K562 (cell line): Measurements from ENCODE around the gene CLCA1.

Source experiments
- CBX5 ChIP-seq: IDR thresholded peaks from 2 replicates; pipeline ENCODE4 v1.6.1; 2014; ENCODE audit warnings: low read depth, borderline replicate concordance
- HNRNPLL ChIP-seq: fragments of 200-400 bp; formaldehyde crosslinking; IDR thresholded peaks from 2 replicates; pipeline ENCODE4 v1.6.1; 2017; ENCODE audit warnings: low read length, low read depth, mild to moderate bottlenecking; ENCODE audit not compliant: poor library complexity, severe bottlenecking
- MAFK ChIP-seq: IDR thresholded peaks from 2 replicates; pipeline ENCODE4 v1.6.1; 2011; ENCODE audit warnings: low read length, improper control_type of control experiment
- MYC ChIP-seq, 2 experiments: fragments of 250-450 bp in 1 of 2; sonication (Bioruptor Pico) in 1 of 2; IDR thresholded peaks; 2 replicates each; pipeline versions ENCODE4 v1.5.1 to v1.6.1; 2012 to 2021; ENCODE audit warnings: low read depth in 2 of 2, borderline replicate concordance in 1 of 2, improper control_type of control experiment in 1 of 2, low read length in 1 of 2, mild to moderate bottlenecking in 1 of 2, moderate library complexity in 1 of 2

DNA sequence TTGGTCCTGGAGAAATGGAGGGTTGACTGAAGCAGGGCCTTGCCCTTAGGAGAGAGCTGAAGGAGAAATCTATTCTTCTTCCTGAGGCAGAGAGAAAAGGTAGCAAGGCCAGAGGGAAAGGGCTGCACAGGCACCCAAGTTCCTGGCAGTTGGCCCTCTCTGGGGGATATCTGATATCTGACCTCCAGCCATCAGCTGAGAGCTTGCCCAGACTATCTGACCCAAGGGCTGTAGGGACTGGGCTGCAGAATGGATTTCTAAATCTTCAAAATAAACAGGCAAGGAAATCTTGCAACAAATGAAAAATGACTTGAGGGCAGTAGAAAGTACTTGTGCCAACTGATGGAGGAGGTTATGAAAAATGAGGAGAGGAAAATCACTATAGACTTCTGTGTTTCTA lies 45.3 kb upstream of the CLCA1 start:
- TF ChIP-seq HNRNPLL (no peak), MAFK (no peak), CBX5 (no peak), MYC (IDR thresholded peaks at IDR 0.05; ENCODE audit: low read depth, low read length) (no peak), MYC (CRISPR knock-in tag; IDR thresholded peaks at IDR 0.05; ENCODE audit: borderline replicate concordance, low read depth) (no peak)
